GM23248 (cell line): ENCODE results near the gene FBXW4. TPM values are rescaled to one million over a fixed set of nuclear protein-coding genes. Genes with fewer than 3 reads are reported as not detected.

ENCODE experiments used
- DNase-seq: peaks from one replicate; pipeline ENCODE4 v3.0.0-alpha.2; 2015
- H2AFZ ChIP-seq: fragments of 200-600 bp; sonication (generic); 2 replicates; pipeline ENCODE4 v1.6.1; 2016; ENCODE audit warnings: antibody characterized with exemption
- H3F3A ChIP-seq: fragments of 200-600 bp; sonication (generic); 2 replicates; pipeline ENCODE4 v1.6.1; 2016; ENCODE audit warnings: mild to moderate bottlenecking, antibody characterized with exemption, mixed run types; ENCODE audit not compliant: insufficient read depth
- H3K27ac ChIP-seq: fragments of 200-600 bp; sonication (generic); 2 replicates; pipeline ENCODE4 v1.5.1; 2016; ENCODE audit warnings: mild to moderate bottlenecking
- H3K27me3 ChIP-seq: fragments of 200-600 bp; sonication (generic); replicated peaks from 2 replicates; pipeline ENCODE4 v1.6.1; 2016; ENCODE audit warnings: mild to moderate bottlenecking; ENCODE audit not compliant: insufficient read depth
- H3K36me3 ChIP-seq: fragments of 200-600 bp; sonication (generic); 2 replicates; pipeline ENCODE4 v1.6.1; 2016; ENCODE audit warnings: low read depth, mild to moderate bottlenecking
- H3K4me1 ChIP-seq: fragments of 200-600 bp; sonication (generic); 2 replicates; pipeline ENCODE4 v1.6.1; 2016; ENCODE audit warnings: mild to moderate bottlenecking; ENCODE audit not compliant: insufficient read depth
- H3K4me2 ChIP-seq: fragments of 200-600 bp; sonication (generic); one replicate; pipeline ENCODE4 v1.6.1; 2016; ENCODE audit warnings: mild to moderate bottlenecking; ENCODE audit not compliant: unreplicated experiment
- H3K4me3 ChIP-seq: fragments of 200-600 bp; sonication (generic); 2 replicates; pipeline ENCODE4 v1.5.1; 2016; ENCODE audit warnings: mild to moderate bottlenecking
- H3K79me2 ChIP-seq: fragments of 200-600 bp; sonication (generic); 2 replicates; pipeline ENCODE4 v1.6.1; 2016; ENCODE audit warnings: mild to moderate bottlenecking; ENCODE audit not compliant: insufficient read depth
- H3K9ac ChIP-seq: fragments of 200-600 bp; sonication (generic); 2 replicates; pipeline ENCODE4 v1.6.1; 2016; ENCODE audit warnings: mild to moderate bottlenecking
- H3K9me2 ChIP-seq: fragments of 200-600 bp; sonication (generic); 2 replicates; pipeline ENCODE4 v1.6.1; 2016; ENCODE audit warnings: mixed run types, mild to moderate bottlenecking, moderate library complexity; ENCODE audit not compliant: insufficient read depth
- H3K9me3 ChIP-seq: fragments of 200-600 bp; sonication (generic); one replicate; pipeline ENCODE4 v1.6.1; 2017; ENCODE audit warnings: low read depth
- H4K20me1 ChIP-seq: fragments of 200-600 bp; sonication (generic); 2 replicates; pipeline ENCODE4 v1.6.0; 2016; ENCODE audit not compliant: insufficient read depth
- EZH2 ChIP-seq: fragments of 200-600 bp; sonication (generic); IDR thresholded peaks from 2 replicates; pipeline ENCODE4 v1.6.1; 2018; ENCODE audit warnings: antibody characterized with exemption, mild to moderate bottlenecking; ENCODE audit not compliant: insufficient read depth, poor library complexity, severe bottlenecking
- EZH2phosphoT487 ChIP-seq: fragments of 200-600 bp; sonication (generic); IDR thresholded peaks from 2 replicates; pipeline ENCODE4 v1.6.1; 2018; ENCODE audit warnings: antibody characterized with exemption, moderate library complexity, mild to moderate bottlenecking, low read depth; ENCODE audit not compliant: insufficient read depth
- WGBS, 2 experiments: methylation state at CpG; one replicate each; pipeline ENCODE4 v1.1.6; 2015 to 2017; ENCODE audit warnings: low lambda C conversion rate in 2 of 2, low coverage in 1 of 2; ENCODE audit errors: missing lambda C conversion rate in 2 of 2; 5-methylcytosine and 5-hydroxymethylcytosine counted together
- in situ Hi-C: fragments of 300-500 bp; cut with MboI; formaldehyde crosslinking; loops from 2 replicates; pipeline ENCODE4 v1.15.0; 2020
- polyA plus RNA-seq: library from polyadenylated mRNA; unstranded; fragments of >200 nt; fragmentation: Nextera tagmentation; extraction: Ambion mirVana; gene quantifications from 2 replicates; pipeline ENCODE4 v1.2.1, GENCODE V29; 2016
- total RNA-seq: library from RNA; depleted of rRNA; stranded (reverse); fragments of >200 nt; shearing (Covaris generic); gene quantifications from 2 replicates; pipeline ENCODE4 v1.2.3, GENCODE V29; 2014

Gene FBXW4
- total and polyA plus RNA-seq, 2 experiments from 2014 or later: 4.6 to 18.7 TPM

- Histone ChIP-seq H3K27me3 (no peaks in the 10 kb centered on the region), H3K9ac (no peak overlapping the region), H3K36me3 (no peaks in the 10 kb centered on the region), H4K20me1 (no peaks in the 10 kb centered on the region), H3K79me2 (no peaks in the 10 kb centered on the region), H2AFZ (no peak overlapping the region), H3K4me2 (no peak overlapping the region), H3F3A (no peaks in the 10 kb centered on the region), H3K4me1 (no peaks in the 10 kb centered on the region), H3K4me3 (no peak overlapping the region), H3K9me2 (no peaks in the 10 kb centered on the region), H3K9me3 (no peaks in the 10 kb centered on the region), H3K27ac (no peak overlapping the region)
- in situ Hi-C loops: no loop called here
- WGBS, 2 experiments: 98% methylated on average over 5 of the region's 5 CpGs
- TF ChIP-seq EZH2: no peak
- no peak for DNase-seq
These were observed 116.8 kb downstream of the FBXW4 start for GRCh38 chr10:101578192-101578591.

- no peak for DNase-seq
- Histone ChIP-seq H2AFZ (no peak overlapping the region), H3K9ac (no peak overlapping the region), H3K4me2 (no peak overlapping the region), H3K9me3 (no peaks in the 10 kb centered on the region), H3K9me2 (no peaks in the 10 kb centered on the region), H3K36me3 (no peaks in the 10 kb centered on the region), H3K27me3 (no peaks in the 10 kb centered on the region), H3K4me1 (no peaks in the 10 kb centered on the region), H4K20me1 (no peaks in the 10 kb centered on the region), H3K4me3 (no peak overlapping the region), H3K79me2 (no peaks in the 10 kb centered on the region), H3K27ac (no peak overlapping the region), H3F3A (no peaks in the 10 kb centered on the region)
- in situ Hi-C loops: no loop called here
- 76% methylated on average over 7 of the region's 7 CpGs for WGBS, 2 experiments
- no peak for TF ChIP-seq EZH2
- TF ChIP-seq EZH2phosphoT487: no peak
These were observed 117.7 kb downstream of the FBXW4 start for GRCh38 chr10:101577121-101577871.

GRCh38 chr10:101576211-101576863, 118.6 kb downstream of the FBXW4 start:
- peak; percentile 63 for DNase-seq
- H4K20me1 ChIP-seq: no peaks in the 10 kb centered on the region
- H2AFZ ChIP-seq: no peak overlapping the region
- no peak overlapping the region for H3K27ac ChIP-seq
- no peaks in the 10 kb centered on the region for H3K27me3 ChIP-seq
- no peaks in the 10 kb centered on the region for H3K9me2 ChIP-seq
- no peaks in the 10 kb centered on the region for H3K79me2 ChIP-seq
- H3K36me3 ChIP-seq: no peaks in the 10 kb centered on the region
- no peaks in the 10 kb centered on the region for H3K4me1 ChIP-seq
- 96 to 98% methylated on average over 7 of the region's 7 CpGs for WGBS, 2 experiments
- TF ChIP-seq EZH2phosphoT487 (no peak), EZH2 (no peak)
- H3K4me3 ChIP-seq: no peak overlapping the region
- in situ Hi-C loops: no loop called here
- H3K9me3 ChIP-seq: no peaks in the 10 kb centered on the region
- no peak overlapping the region for H3K9ac ChIP-seq
- no peak overlapping the region for H3K4me2 ChIP-seq
- H3F3A ChIP-seq: no peaks in the 10 kb centered on the region

- no peak overlapping the region for H2AFZ ChIP-seq
- H3K9me3 ChIP-seq: no peaks in the 10 kb centered on the region
- H3K9me2 ChIP-seq: no peaks in the 10 kb centered on the region
- WGBS, 2 experiments: 78 to 80% methylated on average over 7 of the region's 7 CpGs
- no peak overlapping the region for H3K4me3 ChIP-seq
- no peaks in the 10 kb centered on the region for H3K27me3 ChIP-seq
- no peak overlapping the region for H3K27ac ChIP-seq
- no peak overlapping the region for H3K4me2 ChIP-seq
- H3K79me2 ChIP-seq: no peaks in the 10 kb centered on the region
- DNase-seq: no peak
- H4K20me1 ChIP-seq: no peaks in the 10 kb centered on the region
- no peak overlapping the region for H3K9ac ChIP-seq
- TF ChIP-seq EZH2: no peak
- no peak for TF ChIP-seq EZH2phosphoT487
- in situ Hi-C loops: no loop called here
- no peaks in the 10 kb centered on the region for H3K36me3 ChIP-seq
- H3K4me1 ChIP-seq: no peaks in the 10 kb centered on the region
- H3F3A ChIP-seq: no peaks in the 10 kb centered on the region
These were observed 119.3 kb downstream of the FBXW4 start for GRCh38 chr10:101575580-101576210.
